Measurements from ENCODE around the gene ATF7.

Gene ATF7

GRCh38 chr12:53596920-53597363 is 29.2 kb downstream of the ATF7 start:
- DNase-seq (ENCODE audit: low read depth in 2 of 2) = no peak

GRCh38 chr12:53594897-53595615 is 31.1 kb downstream of the ATF7 start:
- no peak for DNase-seq (ENCODE audit: low read depth in 2 of 2)

- DNase-seq (ENCODE audit: low read depth in 2 of 2) = no peak
Measured at GRCh38 chr12:53593707-53594106, 32.5 kb downstream of the ATF7 start.

DNA sequence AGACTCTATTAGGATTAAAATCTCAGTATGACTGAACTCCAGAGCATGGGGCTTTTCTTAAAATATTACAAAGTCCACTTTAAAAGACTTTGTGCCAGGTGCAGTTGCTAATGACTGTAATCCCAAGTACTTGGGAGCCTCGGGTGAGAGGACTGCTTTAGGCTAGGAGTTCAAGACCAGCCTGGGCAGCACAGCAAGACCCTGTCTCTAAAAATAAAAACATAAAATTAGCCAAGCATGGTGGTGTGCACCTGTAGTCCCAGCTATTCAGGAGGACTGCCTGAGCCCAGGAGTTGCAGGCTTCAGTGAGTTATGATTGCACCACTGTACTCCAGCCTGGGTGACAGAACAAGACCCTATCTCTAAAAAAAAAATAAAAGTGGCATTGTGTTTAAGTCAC is 33.2 kb downstream of the ATF7 start:
- no peak for DNase-seq (ENCODE audit: low read depth in 2 of 2)

GRCh38 chr12:53592426-53592825 is 33.8 kb downstream of the ATF7 start:
- DNase-seq (ENCODE audit: low read depth in 2 of 2) = no peak

GRCh38 chr12:53591301-53592206 is 34.6 kb downstream of the ATF7 start:
- DNase-seq (ENCODE audit: low read depth in 2 of 2) = no peak

DNA sequence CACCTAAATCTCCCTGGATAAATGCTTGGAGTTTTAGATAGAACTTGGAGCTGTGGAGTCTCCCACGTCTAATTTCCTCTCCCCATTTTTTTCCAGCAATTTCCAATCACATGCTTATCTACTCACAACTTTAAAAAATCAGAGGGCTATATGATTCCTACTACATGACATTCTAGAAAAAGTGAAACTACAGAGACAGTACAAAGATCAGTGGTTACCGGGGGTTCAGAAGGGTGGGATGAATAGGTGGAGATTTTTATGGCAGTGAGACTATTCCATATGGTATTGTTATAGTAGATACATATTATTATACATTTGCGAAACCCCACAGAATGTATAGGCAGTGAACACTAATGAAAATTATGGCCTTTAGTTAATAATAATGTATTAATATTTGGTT is 35.5 kb downstream of the ATF7 start:
- DNase-seq (ENCODE audit: low read depth in 2 of 2) = no peak

DNA sequence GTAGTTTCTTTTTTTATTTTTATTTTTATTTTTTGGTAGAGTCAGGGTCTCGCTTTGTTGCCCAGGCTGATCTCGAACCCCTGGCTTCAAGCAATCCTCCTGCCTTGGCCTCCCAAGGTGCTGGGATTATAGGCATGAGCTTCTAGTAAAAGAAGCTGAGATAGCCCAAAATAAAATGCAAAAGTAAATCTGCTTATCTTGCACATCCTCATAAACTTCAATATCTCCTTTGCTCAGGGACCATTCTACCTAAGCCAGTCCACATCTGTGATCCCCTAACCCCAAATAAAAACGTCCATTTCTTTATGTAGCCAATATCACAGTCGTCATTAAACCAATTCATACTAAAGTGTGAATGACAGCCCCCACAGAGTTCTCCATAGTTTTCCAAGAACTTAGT is 36.3 kb downstream of the ATF7 start:
- DNase-seq (ENCODE audit: low read depth in 2 of 2) = no peak

DNA sequence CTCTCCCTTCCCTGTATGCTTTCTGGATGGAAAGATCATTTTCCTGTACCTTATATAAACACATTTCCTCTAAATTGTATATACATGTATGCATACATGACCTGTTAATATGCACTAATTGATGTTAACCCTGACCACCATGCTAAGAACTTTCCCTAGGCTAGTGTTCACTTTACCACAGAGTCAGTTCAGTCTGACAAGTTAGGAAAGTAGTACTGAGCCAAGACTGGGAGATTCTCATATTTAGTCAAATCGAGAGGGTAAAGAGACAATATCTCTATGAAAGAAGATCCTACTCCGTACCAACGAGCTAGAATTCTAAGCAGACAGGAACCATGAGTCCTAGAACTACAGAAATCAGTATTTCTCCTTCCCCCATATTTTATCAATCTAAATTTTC is 36.8 kb downstream of the ATF7 start:
- no peak for DNase-seq (ENCODE audit: low read depth in 2 of 2)

GRCh38 chr12:53588123-53588522 is 38.1 kb downstream of the ATF7 start:
- no peak for DNase-seq (ENCODE audit: low read depth in 2 of 2)

DNA sequence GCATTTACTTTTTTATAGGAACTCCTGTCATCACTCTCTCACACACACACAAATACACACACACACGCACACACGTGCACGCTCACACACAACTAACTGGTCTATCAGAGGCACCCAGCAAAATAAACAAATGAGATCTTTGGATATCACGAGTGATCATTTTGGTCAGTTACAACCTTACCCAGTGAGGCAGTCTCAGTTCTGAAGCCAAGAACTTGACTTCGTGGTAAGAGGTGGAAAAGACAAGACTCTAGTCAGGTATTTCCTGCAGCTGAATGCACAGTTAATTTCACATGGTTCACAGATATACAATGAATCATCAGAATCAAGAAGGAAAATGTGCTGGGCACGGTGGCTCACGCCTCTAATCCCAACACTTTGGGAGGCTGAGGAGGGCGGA is 39.4 kb downstream of the ATF7 start:
- DNase-seq (ENCODE audit: low read depth in 2 of 2) = no peak

DNA sequence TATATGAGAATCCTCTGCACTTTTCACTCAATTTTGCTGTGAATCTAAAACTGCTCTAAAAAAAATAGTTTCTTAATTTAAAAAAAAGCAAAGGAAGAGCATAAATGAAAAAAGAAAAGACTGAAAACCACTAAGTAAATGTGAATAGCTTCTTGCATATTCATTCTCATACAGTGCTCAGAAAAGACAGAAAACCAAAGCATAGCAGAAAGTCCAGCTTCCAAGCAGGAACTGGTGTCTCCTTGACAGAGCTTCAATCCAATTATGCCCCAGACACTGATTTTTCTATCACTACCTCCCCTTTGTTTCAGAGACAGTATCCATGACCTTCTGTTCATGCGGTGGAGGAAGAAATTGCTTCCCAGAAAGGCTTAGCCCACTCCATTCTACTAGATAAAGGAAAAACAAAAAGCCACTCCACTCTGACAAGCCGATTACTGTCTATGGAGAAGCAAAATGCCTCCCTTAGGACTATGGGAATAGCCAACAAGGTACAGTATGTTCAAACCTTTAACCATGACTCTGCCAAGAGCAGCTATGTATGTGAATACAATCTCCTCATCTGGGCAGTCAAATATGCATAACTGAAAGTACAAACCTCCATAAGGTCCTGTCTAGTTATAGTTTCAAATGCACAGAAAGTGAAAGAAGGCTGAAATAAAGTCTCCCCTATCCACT is 40.6 kb downstream of the ATF7 start:
- DNase-seq (ENCODE audit: low read depth in 2 of 2) = no peak

DNA sequence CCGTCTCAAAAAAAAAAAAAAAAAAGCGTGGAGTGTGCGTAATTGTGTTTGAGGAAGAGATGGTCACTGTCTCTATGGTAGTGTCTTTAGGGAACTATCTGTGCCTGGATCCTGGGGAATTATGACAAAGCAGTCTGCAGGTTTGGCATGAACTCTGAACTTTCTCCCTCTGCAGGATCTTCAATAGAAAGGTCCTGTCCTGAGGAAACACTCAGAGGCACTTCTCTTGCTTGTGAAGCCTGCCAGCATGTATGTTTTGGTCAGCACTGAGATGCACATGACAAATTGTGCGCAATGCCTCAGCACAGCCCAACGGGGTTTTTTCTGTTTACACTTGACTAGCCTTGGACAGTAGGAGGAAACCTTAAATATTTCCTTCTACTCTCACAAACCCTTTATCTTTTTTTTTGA is 46.6 kb downstream of the ATF7 start:
- no peak for DNase-seq (ENCODE audit: low read depth in 2 of 2)

DNA sequence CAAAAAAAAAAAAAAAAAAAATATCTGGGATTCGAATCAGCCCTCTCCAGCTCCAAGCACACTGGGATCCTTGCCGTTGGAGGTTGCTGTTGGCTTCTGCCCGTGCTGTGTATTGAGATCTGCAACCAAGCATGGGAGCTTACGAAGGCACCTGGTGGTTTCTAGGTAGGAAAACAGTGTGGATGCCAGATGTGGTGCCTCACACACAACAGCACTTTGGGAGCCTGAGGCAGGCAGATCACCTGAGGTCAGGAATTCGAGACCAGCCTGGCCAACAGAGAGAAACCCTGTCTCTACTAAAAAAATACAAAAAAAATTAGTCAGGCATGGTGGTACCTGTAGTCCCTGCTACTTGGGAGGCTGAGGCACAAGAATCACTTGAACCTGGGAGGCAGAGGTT is 47.4 kb downstream of the ATF7 start:
- DNase-seq (ENCODE audit: low read depth in 2 of 2) = no peak

DNA sequence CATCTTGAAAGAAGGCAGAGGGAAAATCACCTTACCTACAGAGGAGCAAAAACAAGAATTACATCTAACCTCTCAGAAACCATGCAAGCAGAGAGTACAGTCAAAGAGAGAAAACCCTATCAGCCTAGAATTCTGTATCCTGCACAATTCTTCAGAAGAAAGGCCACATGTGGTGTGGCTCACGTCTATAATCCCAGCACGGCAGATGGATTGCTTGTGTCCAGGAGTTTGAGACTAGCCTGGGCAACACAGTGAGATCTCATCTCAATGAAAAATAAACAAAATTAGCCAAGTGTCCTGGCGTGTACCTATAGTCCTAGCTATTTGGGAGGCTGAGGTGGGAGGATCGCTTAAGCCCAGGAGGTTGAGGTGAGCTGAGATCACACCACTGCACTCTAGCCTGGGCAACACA is 48.2 kb downstream of the ATF7 start:
- no peak for DNase-seq (ENCODE audit: low read depth in 2 of 2)

GRCh38 chr12:53575502-53576249 is 50.5 kb downstream of the ATF7 start:
- DNase-seq (ENCODE audit: low read depth in 2 of 2) = no peak

- DNase-seq (ENCODE audit: low read depth in 2 of 2) = no peak
Measured at GRCh38 chr12:53572134-53572758, 53.9 kb downstream of the ATF7 start.

DNA sequence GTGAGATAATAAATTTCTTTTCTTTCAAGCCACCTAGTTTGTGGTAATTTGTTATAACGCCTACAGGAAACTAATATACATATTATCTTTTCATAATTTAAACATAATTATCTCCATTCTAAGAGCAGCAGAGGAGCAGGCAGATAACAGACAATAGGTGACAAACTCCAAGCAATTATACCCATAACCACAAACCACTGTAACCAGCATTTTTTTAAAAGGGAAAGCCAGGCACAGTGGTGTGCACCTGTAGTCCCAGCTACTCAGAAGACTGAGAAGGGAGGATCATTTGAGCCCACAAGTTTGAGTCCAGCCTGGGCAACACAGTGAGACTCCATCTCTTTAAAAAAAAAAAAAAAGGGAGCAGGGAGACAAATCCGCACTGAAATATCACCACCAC is 54.9 kb downstream of the ATF7 start:
- no peak for DNase-seq (ENCODE audit: low read depth in 2 of 2)

GRCh38 chr12:53568809-53569557 is 57.2 kb downstream of the ATF7 start:
- no peak for DNase-seq (ENCODE audit: low read depth in 2 of 2)

DNA sequence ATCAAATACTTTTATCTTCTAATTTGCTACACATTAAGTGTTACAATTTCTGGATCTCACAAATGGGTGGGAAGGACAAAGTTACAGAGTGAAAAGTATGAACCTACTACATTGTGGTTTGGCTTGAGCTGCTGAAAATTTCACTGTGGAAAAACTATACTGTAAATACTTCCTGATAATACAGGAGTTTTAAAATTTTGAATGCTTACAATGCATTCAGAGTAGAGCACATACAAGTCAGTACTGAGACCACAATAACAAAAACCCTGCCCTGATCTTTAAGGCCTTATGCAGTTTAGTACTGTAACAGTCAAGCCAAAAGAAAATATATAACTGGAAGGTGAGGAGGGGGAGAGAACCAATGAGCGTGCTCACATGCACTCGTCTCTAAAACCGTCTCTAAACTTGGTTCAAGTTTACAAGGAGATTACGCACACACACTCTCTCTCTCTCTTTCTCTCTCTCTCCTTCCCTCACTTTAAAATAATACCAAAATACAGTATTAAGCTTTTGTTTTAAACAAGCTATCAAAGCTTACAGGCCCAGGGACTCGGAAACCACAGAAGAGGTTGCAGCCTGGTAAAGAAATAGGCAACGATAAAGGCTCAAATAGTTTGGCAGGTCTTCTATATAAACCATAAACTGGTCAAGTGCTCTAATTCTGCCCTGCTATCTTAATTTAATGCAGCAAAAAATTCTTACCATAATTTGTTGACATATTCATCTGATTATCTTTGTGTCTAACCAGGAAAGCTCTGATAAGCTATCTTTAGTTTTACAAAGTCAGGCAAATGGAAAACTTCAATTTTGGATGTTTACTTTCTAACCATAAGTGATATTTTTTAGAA is 58.0 kb downstream of the ATF7 start:
- no peak for DNase-seq (ENCODE audit: low read depth in 2 of 2)
